ENCODE results near the gene STXBP5L. TPM values are rescaled to one million over a fixed set of nuclear protein-coding genes. Genes with fewer than 3 reads are reported as not detected.

The STXBP5L gene
- total RNA-seq, 2 donors from 2014 or later = 0.97 to 3.6 TPM

GRCh38 chr3:120875507-120875906 lies 32.5 kb upstream of the STXBP5L start:
- Mint-ChIP-seq H3K36me3 (ENCODE audit: low read depth) (no peaks in the 10 kb centered on the region), H3K4me3 (no peak overlapping the region), H3K27ac (no peak overlapping the region), H3K9me3 (no peaks in the 10 kb centered on the region), H3K27me3 (ENCODE audit: insufficient read depth) (no peaks in the 10 kb centered on the region), H3K4me1 (peaks cover 16% of the 10 kb centered on the region)
- DNase-seq = no peak
- no peak for TF ChIP-seq CTCF (conservative IDR thresholded peaks at IDR 0.05)
- H3K27ac ChIP-seq (ENCODE audit: low read depth, low read length) = no peak overlapping the region
- no peaks in the 10 kb centered on the region for H3K9me3 ChIP-seq (ENCODE audit: control insufficient read depth, low read length)
- no peaks in the 10 kb centered on the region for H3K36me3 ChIP-seq (ENCODE audit: control insufficient read depth, insufficient read depth, low read length)
- H3K27me3 ChIP-seq (ENCODE audit: control insufficient read depth, insufficient read depth, low read length, poor library complexity, severe bottlenecking) = no peaks in the 10 kb centered on the region
- H3K4me1 ChIP-seq (ENCODE audit: control insufficient read depth, insufficient read depth, low read length) = no peaks in the 10 kb centered on the region
- no peak overlapping the region for H3K4me3 ChIP-seq (ENCODE audit: low read length)
- H3K9ac ChIP-seq (ENCODE audit: extremely low read depth, low read length, poor library complexity, severe bottlenecking) = no peak overlapping the region
- WGBS, 2 experiments (ENCODE audit: insufficient coverage in 1 of 2, insufficient read length in 1 of 2) = 81% methylated on average over 1 of the region's 1 CpG; no CpG with 5 or more reads in 1 of the 2 experiments

GRCh38 chr3:120875989-120876388 lies 32.0 kb upstream of the STXBP5L start:
- Histone ChIP-seq H3K9ac (ENCODE audit: extremely low read depth, low read length, poor library complexity, severe bottlenecking) (no peak overlapping the region), H3K9me3 (ENCODE audit: control insufficient read depth, low read length) (no peaks in the 10 kb centered on the region), H3K27me3 (ENCODE audit: control insufficient read depth, insufficient read depth, low read length, poor library complexity, severe bottlenecking) (no peaks in the 10 kb centered on the region), H3K4me1 (ENCODE audit: control insufficient read depth, insufficient read depth, low read length) (no peaks in the 10 kb centered on the region), H3K4me3 (ENCODE audit: low read length) (no peak overlapping the region), H3K27ac (ENCODE audit: low read depth, low read length) (no peak overlapping the region), H3K36me3 (ENCODE audit: control insufficient read depth, insufficient read depth, low read length) (no peaks in the 10 kb centered on the region)
- no peak for DNase-seq
- WGBS, 2 experiments (ENCODE audit: insufficient coverage in 1 of 2, insufficient read length in 1 of 2) = 68 to 76% methylated on average over 3 to 4 of the region's 4 CpGs
- no peaks in the 10 kb centered on the region for H3K36me3 Mint-ChIP-seq (ENCODE audit: low read depth)
- no peaks in the 10 kb centered on the region for H3K27me3 Mint-ChIP-seq (ENCODE audit: insufficient read depth)
- no peak for TF ChIP-seq CTCF (conservative IDR thresholded peaks at IDR 0.05)
- H3K4me1 Mint-ChIP-seq = peaks cover 16% of the 10 kb centered on the region
- no peak overlapping the region for H3K27ac Mint-ChIP-seq
- H3K4me3 Mint-ChIP-seq = no peak overlapping the region
- no peaks in the 10 kb centered on the region for H3K9me3 Mint-ChIP-seq

- Mint-ChIP-seq H3K27me3 (ENCODE audit: insufficient read depth) (no peaks in the 10 kb centered on the region), H3K4me3 (no peak overlapping the region), H3K36me3 (ENCODE audit: low read depth) (no peaks in the 10 kb centered on the region), H3K9me3 (no peaks in the 10 kb centered on the region), H3K4me1 (peaks cover 7% of the 10 kb centered on the region), H3K27ac (no peak overlapping the region)
- H3K9ac ChIP-seq (ENCODE audit: extremely low read depth, low read length, poor library complexity, severe bottlenecking) = no peak overlapping the region
- TF ChIP-seq CTCF (conservative IDR thresholded peaks at IDR 0.05) = no peak
- no peak overlapping the region for H3K27ac ChIP-seq (ENCODE audit: low read depth, low read length)
- no peaks in the 10 kb centered on the region for H3K27me3 ChIP-seq (ENCODE audit: control insufficient read depth, insufficient read depth, low read length, poor library complexity, severe bottlenecking)
- no peaks in the 10 kb centered on the region for H3K36me3 ChIP-seq (ENCODE audit: control insufficient read depth, insufficient read depth, low read length)
- no peaks in the 10 kb centered on the region for H3K4me1 ChIP-seq (ENCODE audit: control insufficient read depth, insufficient read depth, low read length)
- no peak overlapping the region for H3K4me3 ChIP-seq (ENCODE audit: low read length)
- 77 to 87% methylated on average over 3 to 4 of the region's 4 CpGs for WGBS, 2 experiments (ENCODE audit: insufficient coverage in 1 of 2, insufficient read length in 1 of 2)
- no peak for DNase-seq
- H3K9me3 ChIP-seq (ENCODE audit: control insufficient read depth, low read length) = no peaks in the 10 kb centered on the region
These were observed 28.6 kb upstream of the STXBP5L start for GRCh38 chr3:120879411-120879810.
